GM12878 (cell line): Measurements from ENCODE around the gene REEP5. TPM values are rescaled to one million over a fixed set of nuclear protein-coding genes. Genes with fewer than 3 reads are reported as not detected.

Experiments used
- ATF7 ChIP-seq: fragments of 450-650 bp; IDR thresholded peaks from 2 replicates; pipeline ENCODE4 v1.6.1; 2016; ENCODE audit warnings: low read depth, mild to moderate bottlenecking
- BCLAF1 ChIP-seq: fragments of 450-650 bp; IDR thresholded peaks from 2 replicates; pipeline ENCODE4 v1.6.1; 2017; ENCODE audit warnings: antibody characterized with exemption, mild to moderate bottlenecking, moderate library complexity
- BHLHE40 ChIP-seq, 2 experiments: fragments of 450-650 bp in 1 of 2; IDR thresholded peaks; 2 replicates each; pipeline ENCODE4 v1.6.1; 2011 to 2017; ENCODE audit warnings: low read depth in 2 of 2, borderline replicate concordance in 1 of 2, improper control_type of control experiment in 1 of 2, low read length in 1 of 2, mild to moderate bottlenecking in 1 of 2
- CBX3 ChIP-seq: fragments of 200-600 bp; sonication (generic); IDR thresholded peaks from 2 replicates; pipeline ENCODE4 v1.6.1; 2016; ENCODE audit warnings: low read depth, borderline replicate concordance
- CREB1 ChIP-seq: IDR thresholded peaks from 2 replicates; pipeline ENCODE4 v1.6.1; 2012; ENCODE audit warnings: low read depth, mild to moderate bottlenecking, inconsistent platforms
- E4F1 ChIP-seq: fragments of 450-650 bp; IDR thresholded peaks from 2 replicates; pipeline ENCODE4 v1.6.1; 2018; ENCODE audit warnings: borderline replicate concordance, mild to moderate bottlenecking; ENCODE audit not compliant: partially characterized antibody
- ESRRA ChIP-seq: IDR thresholded peaks from 2 replicates; pipeline ENCODE4 v1.6.1; 2012; ENCODE audit warnings: mild to moderate bottlenecking, low read length, improper control_type of control experiment
- FOXM1 ChIP-seq: IDR thresholded peaks from 2 replicates; pipeline ENCODE4 v1.6.1; 2012; ENCODE audit warnings: low read depth, mild to moderate bottlenecking, inconsistent platforms, low read length, moderate library complexity
- HCFC1 ChIP-seq: fragments of 150-350 bp; IDR thresholded peaks from 2 replicates; pipeline ENCODE4 v1.6.1; 2014; ENCODE audit warnings: low read length
- IRF4 ChIP-seq: IDR thresholded peaks from 2 replicates; pipeline ENCODE4 v1.6.1; 2011; ENCODE audit warnings: low read depth, low read length
- JUNB ChIP-seq: IDR thresholded peaks from 2 replicates; pipeline ENCODE4 v1.6.1; 2016; ENCODE audit warnings: antibody characterized with exemption, mild to moderate bottlenecking
- MYB ChIP-seq: fragments of 150-350 bp; IDR thresholded peaks from 2 replicates; pipeline ENCODE4 v1.6.1; 2014; ENCODE audit warnings: mild to moderate bottlenecking, low read depth, low read length, borderline replicate concordance
- NKRF ChIP-seq: fragments of 450-650 bp; conservative IDR thresholded peaks from 2 replicates; pipeline ENCODE4 v1.6.1; 2017; ENCODE audit warnings: mild to moderate bottlenecking, moderate library complexity
- NR2F1 ChIP-seq: fragments of 450-650 bp; conservative IDR thresholded peaks from 2 replicates; pipeline ENCODE4 v1.6.1; 2017; ENCODE audit warnings: mild to moderate bottlenecking
- PAX8 ChIP-seq: fragments of 450-650 bp; IDR thresholded peaks from 2 replicates; pipeline ENCODE4 v1.6.1; 2017; ENCODE audit warnings: mild to moderate bottlenecking, moderate library complexity
- POLR2AphosphoS2 ChIP-seq: IDR thresholded peaks from 2 replicates; pipeline ENCODE4 v1.6.1; 2011; ENCODE audit warnings: low read depth, mild to moderate bottlenecking, low read length, improper control_type of control experiment, moderate library complexity
- RUNX3 ChIP-seq: IDR thresholded peaks from 2 replicates; pipeline ENCODE4 v1.6.1; 2012; ENCODE audit warnings: low read length, inconsistent platforms
- SIX5 ChIP-seq: IDR thresholded peaks from 2 replicates; pipeline ENCODE4 v1.6.1; 2011; ENCODE audit warnings: mild to moderate bottlenecking, low read depth, low read length, moderate library complexity; ENCODE audit not compliant: severe bottlenecking
- SP1 ChIP-seq: IDR thresholded peaks from one replicate; pipeline ENCODE4 v1.6.1; 2011; ENCODE audit warnings: low read depth, low read length
- USF1 ChIP-seq: IDR thresholded peaks from 2 replicates; pipeline ENCODE4 v1.6.1; 2011; ENCODE audit warnings: borderline replicate concordance, low read depth, mild to moderate bottlenecking, moderate library complexity, mixed read lengths, low read length; ENCODE audit not compliant: insufficient read depth; ENCODE audit errors: extremely low read length
- ZNF24 ChIP-seq: fragments of 450-650 bp; IDR thresholded peaks from 2 replicates; pipeline ENCODE4 v1.6.1; 2017; ENCODE audit warnings: antibody characterized with exemption, mild to moderate bottlenecking
- ZNF274 ChIP-seq: IDR thresholded peaks from one replicate; pipeline ENCODE4 v1.8.0; 2011; ENCODE audit not compliant: insufficient read length, insufficient read depth
- polyA plus RNA-seq, 11 experiments: library from polyadenylated mRNA; depleted of rRNA in 4 of 11; unstranded in 6 of 11; stranded (reverse) in 5 of 11; fragments of >200 nt; fragmentation: Nextera tagmentation in 4 of 11; fragmentation: Illumina TruSeq in 1 of 11; extraction: Ambion mirVana in 4 of 11; extraction: Trizol in 1 of 11; gene quantifications; 1 replicate in 1 of 11; 2 replicates in 10 of 11; pipeline versions ENCODE4 v1.2.1 to v1.2.3, GENCODE V29; 2011 to 2016; ENCODE audit warnings: inconsistent platforms in 2 of 11, missing spikeins in 2 of 11, low read depth in 1 of 11
- total RNA-seq, 4 experiments: library from RNA; depleted of rRNA in 3 of 4; stranded (reverse); fragments of >200 nt in 3 of 4; fragmentation: Illumina TruSeq in 1 of 4; extraction: Trizol in 1 of 4; gene quantifications; 2 replicates each; pipeline versions ENCODE4 v1.2.1 to v1.2.3, GENCODE V29; 2013 to 2021

Gene REEP5
- total and polyA plus RNA-seq, 10 of the 15 experiments (the other 5 are each of a cell fraction or from before 2014, with no cell fraction given): 30.5 to 211 (median 113) TPM

- TF ChIP-seq SIX5 (peak; percentile 57), E4F1 (no peak), POLR2AphosphoS2 (peak; percentile 34; the same call in 1 of the 2 replicates), ESRRA (no peak), NKRF (peak; percentile 77), CREB1 (peak; percentile 94), ZNF274 (no peak), ZNF24 (no peak), SP1 (peak; percentile 84), PAX8 (no peak), RUNX3 (peak; percentile 13; the same call in 1 of the 2 replicates), HCFC1 (peak; percentile 56; the same call in 1 of the 2 replicates), JUNB (no peak; the same call in 1 of the 2 replicates), MYB (no peak), NR2F1 (no peak), IRF4 (no peak), CBX3 (no peak), USF1 (no peak), ATF7 (peak; percentile 72), FOXM1 (peak; percentile 39; the same call in 1 of the 2 replicates), BCLAF1 (no peak), BHLHE40 (IDR thresholded peaks at IDR 0.05; ENCODE audit: borderline replicate concordance in 1 of 2, low read depth in 2 of 2, low read length in 1 of 2) (peak in 1 of 2 experiments; percentile 13; a peak in 1 of 4 replicates)
Measured at GRCh38 chr5:112860929-112861637, 60.9 kb downstream of the REEP5 start, which contains the start of gene SRP19 (continued).
